Stimulated activated naive B cell treated with anti-CD40 and anti-IgM and Interleukin-4, amounts not matched to agents 10 μg/mL and 1 μg/mL and 100 μg/mL, for 72 hours (primary cell): ENCODE results near the gene C1QL3.
A peak's percentile ranks its signal among the peaks of the same experiment; 100 is the strongest.

Experiments used
- ATAC-seq, 2 donors: fragments of 150-1000 bp; cut with Tn5 transposase; replicated peaks; 2 replicates each; pipeline ENCODE4 v1.10.0; 2021; ENCODE audit warnings: moderate library complexity in 1 of 2
- DNase-seq: peaks from one replicate; pipeline ENCODE4 v3.0.0; 2021
- H3K27ac Mint-ChIP-seq: one replicate; pipeline ENCODE4 v1.8.0; 2022; ENCODE audit warnings: mild to moderate bottlenecking, mixed read lengths
- H3K27me3 Mint-ChIP-seq, 2 donors: one replicate each; pipeline ENCODE4 v1.8.0; 2022; ENCODE audit warnings: mixed read lengths in 2 of 2
- H3K36me3 Mint-ChIP-seq, 2 donors: one replicate each; pipeline ENCODE4 v1.8.0; 2022; ENCODE audit warnings: mixed read lengths in 2 of 2, mild to moderate bottlenecking in 1 of 2
- H3K4me1 Mint-ChIP-seq, 2 donors: one replicate each; pipeline ENCODE4 v1.8.0; 2022; ENCODE audit warnings: mixed read lengths in 2 of 2, mild to moderate bottlenecking in 1 of 2
- H3K4me3 Mint-ChIP-seq, 2 donors: one replicate each; pipeline ENCODE4 v1.8.0; 2022; ENCODE audit warnings: mild to moderate bottlenecking in 2 of 2, mixed read lengths in 2 of 2, moderate library complexity in 1 of 2
- H3K9me3 Mint-ChIP-seq, 2 donors: one replicate each; pipeline ENCODE4 v1.8.0; 2022; ENCODE audit warnings: mixed read lengths in 2 of 2, mild to moderate bottlenecking in 1 of 2

C1QL3 gene

GRCh38 chr10:16519908-16520861 is 1.5 kb downstream of the C1QL3 start:
- Mint-ChIP-seq H3K4me3 (peak overlapping the region; percentile 75 to 78), H3K9me3 (no peaks in the 10 kb centered on the region), H3K27me3 (peaks cover 31 to 44% of the 10 kb centered on the region in 2 donors), H3K4me1 (peaks cover 16 to 26% of the 10 kb centered on the region in 2 donors), H3K36me3 (peaks cover 0 to 11% of the 10 kb centered on the region in 2 donors), H3K27ac (no peak overlapping the region)
- DNase-seq (no peak), ATAC-seq (peak; percentile 28 to 41)

DNA sequence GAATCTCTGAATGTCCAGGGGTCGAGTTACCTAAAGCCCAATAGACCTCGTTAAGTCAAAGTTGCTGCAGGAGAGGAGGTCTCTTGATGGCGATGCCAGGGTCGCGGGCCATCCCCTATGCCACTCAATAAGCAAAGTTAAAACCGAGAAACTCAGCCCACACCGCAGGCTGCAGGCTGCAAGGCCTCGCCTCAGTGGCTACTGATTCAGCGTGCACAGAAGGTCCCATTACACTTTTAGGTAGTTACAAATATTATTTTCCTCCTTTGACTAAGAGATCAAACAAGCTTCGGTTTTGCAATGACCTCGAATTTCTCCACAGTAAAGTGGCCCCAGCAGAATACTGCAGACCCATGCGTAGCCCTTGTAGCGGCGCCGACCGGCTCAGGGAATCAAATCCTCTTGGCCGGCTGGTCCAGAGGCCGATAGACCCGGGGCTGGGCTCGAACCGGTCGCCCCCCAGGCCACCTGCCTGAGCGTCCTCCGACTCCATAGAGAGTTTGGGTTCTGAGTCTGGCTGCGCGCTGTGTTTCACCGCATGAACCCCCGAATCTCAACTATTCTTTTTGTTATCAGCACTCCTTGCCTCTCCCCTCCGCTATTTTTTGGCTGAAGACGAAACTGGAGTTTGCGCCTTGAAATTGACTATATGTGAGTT is 2.3 kb downstream of the C1QL3 start:
- Mint-ChIP-seq H3K4me3 (peak overlapping the region; percentile 62 to 78), H3K9me3 (no peaks in the 10 kb centered on the region), H3K4me1 (peaks cover 16 to 26% of the 10 kb centered on the region in 2 donors), H3K36me3 (peaks cover 0 to 12% of the 10 kb centered on the region in 2 donors), H3K27ac (no peak overlapping the region), H3K27me3 (peaks cover 31 to 39% of the 10 kb centered on the region in 2 donors)
- DNase-seq = no peak
- peak in 1 of 2 donors; percentile 19 for ATAC-seq

DNA sequence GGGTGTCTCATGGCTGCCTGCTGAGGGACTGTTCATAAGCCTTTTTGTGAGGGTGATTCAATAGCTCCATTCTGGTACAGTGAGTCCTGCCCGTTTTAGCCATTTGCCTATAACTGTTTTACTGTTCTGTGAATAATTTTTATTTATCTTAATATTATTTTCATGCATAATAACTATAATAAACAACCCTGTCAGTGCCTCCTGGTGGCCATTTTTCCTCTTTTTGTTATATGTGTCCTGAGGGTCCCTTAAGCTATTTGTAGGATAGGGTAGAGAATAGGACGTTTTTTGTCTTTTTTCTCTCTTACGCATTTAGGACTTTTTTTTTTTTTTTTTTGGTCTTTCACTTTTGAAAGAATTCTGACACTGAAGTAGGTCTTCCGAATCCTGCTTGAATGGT is 2.9 kb downstream of the C1QL3 start:
- ATAC-seq (no peak), DNase-seq (no peak)
- Mint-ChIP-seq H3K27ac (no peak overlapping the region), H3K9me3 (no peaks in the 10 kb centered on the region), H3K27me3 (peaks cover 31 to 35% of the 10 kb centered on the region in 2 donors), H3K4me1 (peaks cover 16 to 26% of the 10 kb centered on the region in 2 donors), H3K4me3 (peak overlapping the region in 1 of 2 donors; percentile 25), H3K36me3 (peaks cover 0 to 12% of the 10 kb centered on the region in 2 donors)

DNA sequence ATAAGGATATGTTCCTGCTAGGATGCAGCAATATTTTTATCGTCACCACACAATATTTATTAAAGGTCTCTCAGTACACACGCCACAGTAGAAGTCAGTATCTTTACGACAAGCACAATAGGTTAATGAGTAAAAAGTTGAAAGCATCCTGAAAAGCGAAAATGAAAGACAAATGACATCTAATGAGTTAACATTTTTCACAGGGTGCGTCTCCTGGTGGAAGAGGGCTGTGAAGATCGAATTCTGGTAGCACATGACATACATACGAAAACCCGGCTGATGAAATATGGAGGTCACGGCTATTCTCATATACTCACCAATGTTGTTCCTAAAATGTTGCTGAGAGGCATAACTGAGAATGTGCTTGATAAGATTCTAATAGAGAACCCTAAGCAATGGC is 10.8 kb downstream of the C1QL3 start:
- ATAC-seq (no peak), DNase-seq (no peak)
- no peak overlapping the region for H3K4me3 Mint-ChIP-seq
- no peaks in the 10 kb centered on the region for H3K4me1 Mint-ChIP-seq
- no peaks in the 10 kb centered on the region for H3K9me3 Mint-ChIP-seq
- H3K36me3 Mint-ChIP-seq = peaks cover 13 to 23% of the 10 kb centered on the region in 2 donors
- no peaks in the 10 kb centered on the region for H3K27me3 Mint-ChIP-seq
- H3K27ac Mint-ChIP-seq = no peak overlapping the region

DNA sequence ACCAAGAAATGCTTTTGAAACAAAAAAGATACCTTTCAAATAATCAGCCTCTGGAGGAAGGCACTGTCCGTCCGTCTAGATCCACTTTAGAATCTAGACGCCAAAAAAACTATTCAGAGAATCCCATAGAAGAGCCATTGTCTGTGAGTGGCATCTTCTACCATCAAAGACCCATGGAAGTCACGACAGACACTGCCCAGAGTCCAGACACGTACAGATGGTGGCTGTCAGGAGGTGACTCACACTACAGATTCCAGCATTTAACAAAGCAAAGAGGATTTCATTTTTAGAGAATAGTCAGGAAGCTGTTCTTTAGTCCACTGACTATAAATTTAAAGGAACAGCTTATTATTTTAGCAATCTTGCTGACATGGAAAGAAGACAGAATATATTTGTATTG is 11.7 kb downstream of the C1QL3 start:
- DNase-seq = no peak
- peaks cover 13 to 23% of the 10 kb centered on the region in 2 donors for H3K36me3 Mint-ChIP-seq
- no peaks in the 10 kb centered on the region for H3K27me3 Mint-ChIP-seq
- no peaks in the 10 kb centered on the region for H3K4me1 Mint-ChIP-seq
- no peak overlapping the region for H3K4me3 Mint-ChIP-seq
- no peak overlapping the region for H3K27ac Mint-ChIP-seq
- no peak for ATAC-seq
- H3K9me3 Mint-ChIP-seq = no peaks in the 10 kb centered on the region

DNA sequence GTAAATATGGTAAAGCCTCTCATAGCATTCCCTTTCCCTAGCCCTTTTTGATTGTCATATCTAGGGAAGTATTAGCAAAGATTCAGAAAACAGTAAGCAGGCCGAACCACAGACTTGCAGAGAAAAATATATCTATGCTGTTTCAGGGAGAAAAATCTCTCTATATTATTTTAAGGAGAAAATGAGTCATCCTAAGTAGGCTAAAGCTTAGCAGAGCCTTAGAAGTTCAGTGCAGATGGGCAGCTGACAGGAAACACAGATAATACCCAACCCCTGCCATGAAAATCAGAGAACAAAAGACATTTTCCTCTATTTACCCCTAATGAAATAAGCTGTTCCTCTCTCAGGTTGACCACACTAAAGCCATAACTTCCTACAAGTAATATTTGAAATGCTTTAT is 16.5 kb downstream of the C1QL3 start:
- peaks cover 0 to 2% of the 10 kb centered on the region in 2 donors for H3K4me1 Mint-ChIP-seq
- H3K4me3 Mint-ChIP-seq = no peak overlapping the region
- H3K27me3 Mint-ChIP-seq = no peaks in the 10 kb centered on the region
- no peaks in the 10 kb centered on the region for H3K9me3 Mint-ChIP-seq
- no peak overlapping the region for H3K27ac Mint-ChIP-seq
- DNase-seq (no peak), ATAC-seq (no peak)
- peaks cover 12 to 25% of the 10 kb centered on the region in 2 donors for H3K36me3 Mint-ChIP-seq

DNA sequence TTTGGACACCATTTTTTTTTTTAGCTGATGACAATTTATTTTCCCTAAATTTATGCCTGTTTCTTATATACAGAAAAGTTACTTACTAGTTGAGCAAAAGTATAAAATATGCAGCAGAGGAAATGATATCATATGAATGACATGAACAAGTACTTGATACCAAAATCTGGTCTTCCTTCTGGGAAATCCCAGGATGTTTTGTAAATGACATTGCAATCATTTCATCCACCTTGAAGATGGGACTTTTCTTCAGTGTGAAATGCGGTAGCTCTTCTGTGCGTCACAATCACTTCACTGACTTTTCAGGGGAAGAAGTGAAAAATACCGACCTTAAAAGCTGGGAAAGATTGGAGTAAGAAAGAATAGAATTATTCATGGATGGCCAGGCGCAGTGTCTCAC is 23.8 kb downstream of the C1QL3 start:
- Mint-ChIP-seq H3K36me3 (peaks cover 13 to 41% of the 10 kb centered on the region in 2 donors), H3K4me3 (no peak overlapping the region), H3K27ac (no peak overlapping the region), H3K4me1 (no peaks in the 10 kb centered on the region), H3K9me3 (no peaks in the 10 kb centered on the region), H3K27me3 (no peaks in the 10 kb centered on the region)
- ATAC-seq (no peak), DNase-seq (no peak)

- no peaks in the 10 kb centered on the region for H3K4me1 Mint-ChIP-seq
- peaks cover 17 to 53% of the 10 kb centered on the region in 2 donors for H3K36me3 Mint-ChIP-seq
Observed at GRCh38 chr10:16493884-16494536, 27.7 kb downstream of the C1QL3 start.

DNA sequence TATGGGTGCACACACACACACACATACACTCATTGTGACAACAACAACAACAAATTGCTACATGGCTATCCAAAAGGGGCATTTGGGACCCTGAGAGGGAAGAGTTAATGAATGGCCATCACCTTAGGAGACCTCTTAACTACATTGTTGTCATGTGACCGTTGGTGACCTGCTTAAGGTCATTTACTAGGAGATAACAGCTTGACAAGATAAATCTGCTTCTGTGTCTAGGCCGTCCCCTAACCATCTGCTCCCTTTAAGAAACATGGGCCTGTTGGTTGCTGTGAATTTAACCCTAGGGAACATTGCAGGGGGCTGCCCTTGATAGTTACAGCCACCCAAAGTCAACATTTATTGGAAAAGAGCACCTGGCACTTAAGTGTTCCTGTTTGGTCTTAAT is 29.7 kb downstream of the C1QL3 start:
- DNase-seq (no peak), ATAC-seq (no peak)
- Mint-ChIP-seq H3K4me1 (no peaks in the 10 kb centered on the region), H3K4me3 (no peak overlapping the region), H3K9me3 (no peaks in the 10 kb centered on the region), H3K27me3 (no peaks in the 10 kb centered on the region), H3K36me3 (peaks cover 17 to 45% of the 10 kb centered on the region in 2 donors), H3K27ac (no peak overlapping the region)

More at GRCh38 chr10:16493884-16494536, 27.7 kb downstream of the C1QL3 start:
- H3K27me3 Mint-ChIP-seq = no peaks in the 10 kb centered on the region
- no peak overlapping the region for H3K27ac Mint-ChIP-seq
- no peak overlapping the region for H3K4me3 Mint-ChIP-seq
- no peak for DNase-seq
- H3K9me3 Mint-ChIP-seq = no peaks in the 10 kb centered on the region
- ATAC-seq = no peak

DNA sequence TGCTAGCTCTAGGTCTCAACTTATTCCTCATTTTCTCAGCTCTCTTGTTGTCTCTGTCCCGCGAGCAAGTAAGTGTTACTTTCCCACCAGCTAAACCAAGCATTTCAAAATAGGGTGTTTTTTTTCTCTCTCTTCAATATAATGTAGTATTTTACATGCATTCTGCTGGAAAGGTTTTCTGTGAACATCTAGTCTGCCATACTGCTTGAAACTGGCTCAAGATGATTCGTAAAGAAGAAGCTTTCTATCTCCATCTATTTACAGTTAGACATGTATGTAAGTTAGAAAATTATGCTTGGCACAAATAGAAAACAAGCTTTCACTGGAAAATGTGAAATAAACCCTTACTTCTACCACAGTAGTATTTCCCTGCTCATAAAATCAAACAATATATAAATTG is 31.2 kb downstream of the C1QL3 start:
- H3K4me3 Mint-ChIP-seq = no peak overlapping the region
- ATAC-seq (no peak), DNase-seq (no peak)
- H3K27me3 Mint-ChIP-seq = no peaks in the 10 kb centered on the region
- H3K36me3 Mint-ChIP-seq = peaks cover 20 to 45% of the 10 kb centered on the region in 2 donors
- H3K9me3 Mint-ChIP-seq = no peaks in the 10 kb centered on the region
- no peaks in the 10 kb centered on the region for H3K4me1 Mint-ChIP-seq
- H3K27ac Mint-ChIP-seq = no peak overlapping the region

GRCh38 chr10:16483241-16483917 is 38.3 kb downstream of the C1QL3 start:
- Mint-ChIP-seq H3K9me3 (no peaks in the 10 kb centered on the region), H3K36me3 (peaks cover 15 to 22% of the 10 kb centered on the region in 2 donors), H3K4me1 (peaks cover 0 to 9% of the 10 kb centered on the region in 2 donors), H3K27ac (no peak overlapping the region), H3K4me3 (no peak overlapping the region), H3K27me3 (no peaks in the 10 kb centered on the region)
- no peak for DNase-seq
- ATAC-seq = no peak

- Mint-ChIP-seq H3K4me3 (no peak overlapping the region), H3K36me3 (peaks cover 10 to 18% of the 10 kb centered on the region in 2 donors), H3K4me1 (peaks cover 0 to 9% of the 10 kb centered on the region in 2 donors), H3K27me3 (no peaks in the 10 kb centered on the region), H3K9me3 (no peaks in the 10 kb centered on the region), H3K27ac (no peak overlapping the region)
- DNase-seq (no peak), ATAC-seq (no peak)
Observed at GRCh38 chr10:16481052-16481728, 40.5 kb downstream of the C1QL3 start.

- Mint-ChIP-seq H3K9me3 (no peaks in the 10 kb centered on the region), H3K27ac (no peak overlapping the region), H3K36me3 (peaks cover 7 to 11% of the 10 kb centered on the region in 2 donors), H3K4me1 (peaks cover 0 to 9% of the 10 kb centered on the region in 2 donors), H3K27me3 (no peaks in the 10 kb centered on the region), H3K4me3 (no peak overlapping the region)
- no peak for DNase-seq
- no peak for ATAC-seq
Observed at GRCh38 chr10:16478801-16479200, 42.9 kb downstream of the C1QL3 start.
